A673 (cell line): ENCODE data around the gene ABCA2. TPM values are rescaled to one million over a fixed set of nuclear protein-coding genes. Genes with fewer than 3 reads are reported as not detected.

Experiments
- BruUV-seq: library from RNA; stranded (reverse); fragments of 400-500 nt; replicated peaks from 2 replicates; lab custom pipeline; 2021; lab: Mats Ljungman, UMichigan
- CTCF ChIA-PET: fragments of 300-600 bp; sonication (Branson Sonifier 250); formaldehyde crosslinking; loops from one replicate; lab custom pipeline; 2022; ENCODE audit warnings: antibody characterized with exemption; lab: Charles Lee
- POLR2A ChIA-PET: fragments of 300-600 bp; sonication (Branson Sonifier 250); formaldehyde crosslinking; loops from one replicate; lab custom pipeline; 2022; ENCODE audit warnings: antibody characterized with exemption; ENCODE audit not compliant: low non-redundant PET; lab: Charles Lee
- DNase-seq: peaks from one replicate; pipeline ENCODE4 v3.0.0-alpha.2; 2015; ENCODE audit warnings: low spot score
- H3K27ac ChIP-seq: fragments of 200-600 bp; sonication (generic); 2 replicates; pipeline ENCODE4 v1.5.1; 2016; ENCODE audit warnings: mixed run types, low read depth, mild to moderate bottlenecking, mixed read lengths, antibody characterized with exemption, low read length; ENCODE audit not compliant: poor library complexity, severe bottlenecking
- H3K27me3 ChIP-seq: fragments of 200-600 bp; sonication (generic); replicated peaks from 2 replicates; pipeline ENCODE4 v1.6.1; 2017; ENCODE audit warnings: mixed run types, low read depth, mild to moderate bottlenecking, mixed read lengths, antibody characterized with exemption, low read length; ENCODE audit not compliant: insufficient read depth, poor library complexity
- H3K36me3 ChIP-seq: fragments of 200-600 bp; sonication (generic); 2 replicates; pipeline ENCODE4 v1.6.1; 2016; ENCODE audit warnings: mixed run types, mild to moderate bottlenecking, mixed read lengths, antibody characterized with exemption, low read length; ENCODE audit not compliant: insufficient read depth, poor library complexity, severe bottlenecking
- H3K4me1 ChIP-seq: fragments of 200-600 bp; sonication (generic); 2 replicates; pipeline ENCODE4 v1.6.1; 2017; ENCODE audit warnings: mixed run types, mild to moderate bottlenecking, mixed read lengths, antibody characterized with exemption, low read length; ENCODE audit not compliant: insufficient read depth, poor library complexity, severe bottlenecking
- H3K4me3 ChIP-seq: fragments of 200-600 bp; sonication (generic); 2 replicates; pipeline ENCODE4 v1.5.1; 2016; ENCODE audit warnings: low read depth, mixed run types, mild to moderate bottlenecking, mixed read lengths, low read length; ENCODE audit not compliant: poor library complexity, severe bottlenecking
- H3K9me3 ChIP-seq: fragments of 200-600 bp; sonication (generic); 2 replicates; pipeline ENCODE4 v1.6.1; 2016; ENCODE audit warnings: mixed run types, low read depth, mild to moderate bottlenecking, mixed read lengths, antibody characterized with exemption, low read length; ENCODE audit not compliant: poor library complexity, severe bottlenecking
- EZH2 ChIP-seq: fragments of 200-600 bp; sonication (generic); IDR thresholded peaks from 2 replicates; pipeline ENCODE4 v1.6.1; 2017; ENCODE audit warnings: borderline replicate concordance, low read depth, mild to moderate bottlenecking, mixed read lengths, antibody characterized with exemption, low read length; ENCODE audit not compliant: poor library complexity, severe bottlenecking
- intact Hi-C: fragments of 100-400 bp; cut with micrococcal nuclease; formaldehyde crosslinking; loops from one replicate; pipeline ENCODE4 v1.10.0; 2022; ENCODE audit not compliant: unreplicated experiment
- total RNA-seq: library from RNA; stranded (reverse); gene quantifications from 2 replicates; pipeline ENCODE4 v1.2.3, GENCODE V29; 2021
- TF ChIP-seq, protein P1 (sequence below): fragments of 300-800, 200-600 bp; sonication (generic); conservative IDR thresholded peaks from 2 replicates; pipeline ENCODE4 v1.5.1; 2017; ENCODE audit warnings: low read depth, mild to moderate bottlenecking, antibody characterized with exemption, low read length, moderate library complexity, mixed read lengths

The ABCA2 gene
- total RNA-seq, 1 experiment from 2014 or later: 27.8 TPM

DNA sequence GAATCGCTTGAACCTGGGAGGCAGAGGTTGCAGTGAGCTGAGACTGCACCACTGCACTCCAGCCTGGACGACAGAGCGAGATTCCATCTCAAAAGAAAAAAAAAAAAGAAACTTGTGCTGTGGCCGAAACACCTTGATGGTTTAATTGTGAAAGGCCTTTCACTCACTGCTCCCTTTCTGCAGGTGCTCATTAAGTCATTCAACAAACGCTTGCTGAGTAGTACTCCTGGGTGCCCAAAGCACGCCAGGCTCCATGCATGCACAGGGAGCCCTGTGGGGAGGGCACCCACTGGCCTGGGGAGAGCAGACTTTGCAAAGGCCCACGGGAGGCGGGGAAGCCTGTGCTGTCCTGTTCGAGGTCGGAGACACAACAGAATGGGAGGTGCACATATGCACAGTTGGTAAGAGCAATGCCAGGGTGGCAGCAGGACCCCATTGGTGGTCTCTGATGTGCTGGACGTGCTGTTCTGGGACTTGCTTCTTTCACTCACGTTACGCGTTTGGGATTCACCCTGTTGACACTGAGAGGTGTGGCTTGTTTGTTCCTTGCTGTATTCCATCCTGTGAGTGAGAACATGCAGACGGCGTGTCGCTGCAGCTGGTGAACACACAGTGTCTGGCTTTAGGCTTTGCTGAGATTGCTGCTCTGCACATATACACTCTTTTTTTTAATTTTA, 28.8 kb upstream of the ABCA2 start:
- BruUV-seq: no TSS peak
- CTCF ChIA-PET: no interaction called here

DNA sequence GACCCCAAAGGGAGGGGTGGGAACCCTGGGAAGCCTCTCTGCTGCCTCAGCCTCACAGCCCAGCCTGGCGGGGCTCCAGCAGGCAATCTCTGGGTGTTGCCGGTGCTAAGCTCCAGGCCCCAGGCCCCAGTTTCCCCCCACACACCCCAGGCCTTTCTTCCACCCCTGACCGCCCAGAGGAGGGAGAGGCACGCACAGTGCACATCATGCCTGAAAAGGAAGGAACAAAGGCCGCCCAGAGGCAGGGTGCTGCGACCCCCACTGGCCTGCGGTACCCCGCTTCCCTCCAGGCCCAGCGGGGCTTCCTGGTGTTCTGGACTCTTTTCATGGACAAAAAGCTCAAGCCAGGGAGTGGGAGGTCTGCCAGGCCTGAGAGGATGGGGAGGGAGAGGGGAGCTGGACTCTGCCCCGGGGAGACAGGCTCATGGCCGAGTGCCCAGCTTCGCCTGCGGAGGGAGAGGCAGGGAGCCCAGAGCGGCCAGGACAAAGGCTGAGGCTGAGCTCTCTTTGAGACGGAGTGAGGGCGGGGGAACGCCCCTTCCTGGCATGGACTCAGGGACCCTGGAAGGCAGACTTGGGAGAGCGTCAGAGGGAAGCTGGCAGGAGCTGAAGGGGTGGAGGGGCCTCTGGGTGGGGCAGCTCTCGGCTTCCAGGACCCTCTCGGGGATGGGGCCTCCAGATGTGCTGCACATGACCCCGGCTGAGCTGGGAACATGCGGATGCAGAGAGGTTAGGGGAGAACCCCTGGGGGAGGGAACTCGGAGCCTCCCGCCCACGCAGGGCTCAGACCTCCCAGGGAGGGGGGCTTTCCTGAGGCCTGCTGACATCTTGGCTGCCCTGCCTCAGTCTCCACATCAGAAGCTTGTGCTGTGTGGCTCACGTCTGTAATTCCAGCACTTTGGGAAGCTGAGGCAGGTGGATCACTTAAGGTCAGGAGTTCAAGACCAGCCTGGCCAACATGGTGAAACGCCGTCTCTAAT, 27.6 kb upstream of the ABCA2 start:
- POLR2A ChIA-PET: interaction anchor here (0.6 kb wide), 1 partner anchor 10 kb away, joined by 4 read pairs; no protein-coding TSS in a partner anchor
- Histone ChIP-seq H3K27me3 (peaks cover 11% of the 10 kb centered on the region), H3K36me3 (no peaks in the 10 kb centered on the region), H3K9me3 (no peaks in the 10 kb centered on the region), H3K4me1 (no peaks in the 10 kb centered on the region), H3K27ac (no peak overlapping the region), H3K4me3 (no peak overlapping the region)
- no TSS peak for BruUV-seq
- DNase-seq: peak; percentile 42
- no peak for TF ChIP-seq EZH2
- TF ChIP-seq, protein P1, sequence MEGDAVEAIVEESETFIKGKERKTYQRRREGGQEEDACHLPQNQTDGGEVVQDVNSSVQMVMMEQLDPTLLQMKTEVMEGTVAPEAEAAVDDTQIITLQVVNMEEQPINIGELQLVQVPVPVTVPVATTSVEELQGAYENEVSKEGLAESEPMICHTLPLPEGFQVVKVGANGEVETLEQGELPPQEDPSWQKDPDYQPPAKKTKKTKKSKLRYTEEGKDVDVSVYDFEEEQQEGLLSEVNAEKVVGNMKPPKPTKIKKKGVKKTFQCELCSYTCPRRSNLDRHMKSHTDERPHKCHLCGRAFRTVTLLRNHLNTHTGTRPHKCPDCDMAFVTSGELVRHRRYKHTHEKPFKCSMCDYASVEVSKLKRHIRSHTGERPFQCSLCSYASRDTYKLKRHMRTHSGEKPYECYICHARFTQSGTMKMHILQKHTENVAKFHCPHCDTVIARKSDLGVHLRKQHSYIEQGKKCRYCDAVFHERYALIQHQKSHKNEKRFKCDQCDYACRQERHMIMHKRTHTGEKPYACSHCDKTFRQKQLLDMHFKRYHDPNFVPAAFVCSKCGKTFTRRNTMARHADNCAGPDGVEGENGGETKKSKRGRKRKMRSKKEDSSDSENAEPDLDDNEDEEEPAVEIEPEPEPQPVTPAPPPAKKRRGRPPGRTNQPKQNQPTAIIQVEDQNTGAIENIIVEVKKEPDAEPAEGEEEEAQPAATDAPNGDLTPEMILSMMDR: no peak
- intact Hi-C loops: no loop called here
- CTCF ChIA-PET: interaction anchor here (0.7 to 1.1 kb wide), 4 partner anchors 8 to 12 kb away, joined by 3 to 8 read pairs (median 3); partner anchors contain the start of gene NPDC1

More for the DNA sequence above, 28.8 kb upstream of the ABCA2 start:
- TF ChIP-seq, protein P1: no peak
- no peak for TF ChIP-seq EZH2
- H3K4me1 ChIP-seq: no peaks in the 10 kb centered on the region
- peaks cover 11% of the 10 kb centered on the region for H3K27me3 ChIP-seq
- intact Hi-C loops: no loop called here
- DNase-seq: no peak
- POLR2A ChIA-PET: no interaction called here
- H3K4me3 ChIP-seq: no peak overlapping the region
- no peaks in the 10 kb centered on the region for H3K9me3 ChIP-seq
- no peaks in the 10 kb centered on the region for H3K36me3 ChIP-seq
- H3K27ac ChIP-seq: no peak overlapping the region

DNA sequence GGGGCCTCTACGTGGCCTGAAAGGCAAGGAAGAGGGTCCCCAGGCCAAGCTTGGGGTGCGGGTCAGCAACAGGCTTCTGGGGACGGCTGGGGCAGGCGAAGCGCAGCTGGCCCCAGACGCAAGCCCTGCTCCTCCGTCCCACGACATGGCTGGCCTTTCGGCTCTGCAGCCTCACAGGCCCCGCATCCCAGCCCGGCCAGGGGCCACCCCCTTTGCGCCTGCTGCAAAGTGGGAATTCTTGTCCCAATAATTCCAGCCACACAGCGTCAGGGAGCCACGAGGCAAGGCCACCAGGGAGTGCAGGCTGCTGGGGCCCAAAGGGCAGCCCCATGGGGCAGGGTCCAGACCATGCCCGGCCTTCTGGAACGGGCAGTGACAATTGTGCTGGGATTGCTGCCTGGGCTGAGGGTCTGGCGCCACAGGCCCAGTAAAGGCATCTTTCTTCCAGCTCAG, 26.9 kb upstream of the ABCA2 start:
- no peak overlapping the region for H3K27ac ChIP-seq
- peaks cover 11% of the 10 kb centered on the region for H3K27me3 ChIP-seq
- BruUV-seq: no TSS peak
- no peaks in the 10 kb centered on the region for H3K4me1 ChIP-seq
- intact Hi-C loops: no loop called here
- no peaks in the 10 kb centered on the region for H3K36me3 ChIP-seq
- DNase-seq: no peak
- H3K4me3 ChIP-seq: no peak overlapping the region
- CTCF ChIA-PET: interaction anchor here (1.0 to 1.1 kb wide), 2 partner anchors 8 to 9 kb away, joined by 3 to 8 read pairs; partner anchors contain the start of gene NPDC1
- TF ChIP-seq EZH2: no peak
- TF ChIP-seq, protein P1: no peak
- POLR2A ChIA-PET: no interaction called here
- no peaks in the 10 kb centered on the region for H3K9me3 ChIP-seq
